ENCODE results near the gene C15orf61.

- TF ChIP-seq CTCF (IDR thresholded peaks at IDR 0.05 in 8 of 11, conservative IDR thresholded peaks at IDR 0.05 in 3 of 11) = no peak
- TF ChIP-seq POLR2AphosphoS5 (IDR thresholded peaks at IDR 0.05) = no peak
- TF ChIP-seq POLR2A (IDR thresholded peaks at IDR 0.05) = no peak
Observed at GRCh38 chr15:67508407-67508806, 12.5 kb upstream of the C15orf61 start.

Data from spleen (tissue), 7 donors.